Neural progenitor cell (in vitro differentiated cells): ENCODE data around the gene ATXN1.

Source experiments
- CTCF ChIP-seq: fragments of 200-600 bp; sonication (generic); IDR thresholded peaks from 2 replicates; pipeline ENCODE4 v1.5.1; 2017; ENCODE audit warnings: antibody characterized with exemption, mild to moderate bottlenecking
- EZH2phosphoT487 ChIP-seq: fragments of 200-600 bp; sonication (generic); IDR thresholded peaks from 2 replicates; pipeline ENCODE4 v1.6.1; 2017; ENCODE audit warnings: antibody characterized with exemption

- TF ChIP-seq CTCF (no peak), EZH2phosphoT487 (no peak)
Measured at GRCh38 chr6:16355699-16356446, 405.4 kb downstream of the ATXN1 start.
